ENCODE results near the gene INPP5A. TPM values are rescaled to one million over a fixed set of nuclear protein-coding genes. Genes with fewer than 3 reads are reported as not detected.

INPP5A gene
- total and polyA plus RNA-seq, 2 of the 13 experiments (the other 11 are each of a cell fraction or from before 2014, with no cell fraction given): 17.5 to 37.9 TPM

GRCh38 chr10:132779549-132780294 is 242.1 kb downstream of the INPP5A start:
- H3K4me1 ChIP-seq (ENCODE audit: insufficient read depth, low read length): no peaks in the 10 kb centered on the region
- ATAC-seq (no peak), DNase-seq (ENCODE audit: low spot score) (no peak), FAIRE-seq (no peak)
- ChIA-PET CTCF (ENCODE audit: low intra/inter-chr PET ratio, low total read pairs) (no interaction called here), POLR2A (no interaction called here)
- in situ Hi-C loops (cut with HindIII; ENCODE audit: extremely low pct_ligation_motif_present, low pct_unique_long_range_greater_than_20kb) (no loop called here), intact Hi-C loops (cut with micrococcal nuclease; ENCODE audit: unreplicated experiment) (no loop called here)
- 96% methylated on average over 41 of the region's 41 CpGs for WGBS (ENCODE audit: low lambda C conversion rate)
- H3K27me3 ChIP-seq (ENCODE audit: control insufficient read depth in 1 of 2, insufficient read depth in 2 of 2, low read length in 2 of 2): no peaks in the 10 kb centered on the region
- BruUV-seq (replicated peaks): no TSS peak
- H3K79me2 ChIP-seq (ENCODE audit: insufficient read depth, low read length): no peaks in the 10 kb centered on the region
- no peak overlapping the region for H3K4me2 ChIP-seq (ENCODE audit: low read depth, low read length)
- no peak overlapping the region for H3K27ac ChIP-seq (ENCODE audit: extremely low read length, insufficient read depth, low read length)
- H3K9me3 ChIP-seq (ENCODE audit: low read length): no peaks in the 10 kb centered on the region
- H2AFZ ChIP-seq (ENCODE audit: low read length): no peak overlapping the region
- no peak overlapping the region for H3K4me3 ChIP-seq (replicated peaks in 1 of 3; ENCODE audit: insufficient read depth in 1 of 3, low read depth in 2 of 3, low read length in 3 of 3)
- peaks cover 0 to 2% of the 10 kb centered on the region in 2 experiments; a peak in 2 of 5 replicates for H3K36me3 ChIP-seq (replicated peaks in 1 of 2; ENCODE audit: control insufficient read depth in 1 of 2, insufficient read depth in 2 of 2, low read length in 2 of 2)
- no peak overlapping the region for H3K9ac ChIP-seq (ENCODE audit: insufficient read depth, low read depth, low read length)
- H4K20me1 ChIP-seq (ENCODE audit: insufficient read depth, low read length): no peaks in the 10 kb centered on the region
- TF ChIP-seq SIX1 (CRISPR knock-in tag; IDR thresholded peaks at IDR 0.05; ENCODE audit: borderline replicate concordance) (no peak), HIC2 (CRISPR knock-in tag; IDR thresholded peaks at IDR 0.05; ENCODE audit: low read depth) (no peak), ZNF839 (CRISPR knock-in tag; IDR thresholded peaks at IDR 0.05; ENCODE audit: borderline replicate concordance) (no peak), DNMT1 (CRISPR knock-in tag; IDR thresholded peaks at IDR 0.05) (no peak), TERF1 (CRISPR knock-in tag; IDR thresholded peaks at IDR 0.05) (no peak), ZNF891 (CRISPR knock-in tag; IDR thresholded peaks at IDR 0.05) (no peak), CBFB (CRISPR knock-in tag; IDR thresholded peaks at IDR 0.05) (no peak), HCFC1 (IDR thresholded peaks at IDR 0.05; ENCODE audit: low read depth, low read length) (no peak), STAG1 (CRISPR knock-in tag; IDR thresholded peaks at IDR 0.05) (no peak), MIXL1 (CRISPR knock-in tag; IDR thresholded peaks at IDR 0.05) (no peak), ELF3 (CRISPR knock-in tag; IDR thresholded peaks at IDR 0.05) (no peak), MTA3 (CRISPR knock-in tag; IDR thresholded peaks at IDR 0.05) (no peak), THAP9 (CRISPR knock-in tag; IDR thresholded peaks at IDR 0.05; ENCODE audit: borderline replicate concordance) (no peak), ZBTB1 (CRISPR knock-in tag; IDR thresholded peaks at IDR 0.05; ENCODE audit: borderline replicate concordance) (no peak), ZBTB21 (CRISPR knock-in tag; IDR thresholded peaks at IDR 0.05) (no peak), NR3C1 (CRISPR knock-in tag; IDR thresholded peaks at IDR 0.05) (no peak)
- TF ChIP-seq, protein P1, sequence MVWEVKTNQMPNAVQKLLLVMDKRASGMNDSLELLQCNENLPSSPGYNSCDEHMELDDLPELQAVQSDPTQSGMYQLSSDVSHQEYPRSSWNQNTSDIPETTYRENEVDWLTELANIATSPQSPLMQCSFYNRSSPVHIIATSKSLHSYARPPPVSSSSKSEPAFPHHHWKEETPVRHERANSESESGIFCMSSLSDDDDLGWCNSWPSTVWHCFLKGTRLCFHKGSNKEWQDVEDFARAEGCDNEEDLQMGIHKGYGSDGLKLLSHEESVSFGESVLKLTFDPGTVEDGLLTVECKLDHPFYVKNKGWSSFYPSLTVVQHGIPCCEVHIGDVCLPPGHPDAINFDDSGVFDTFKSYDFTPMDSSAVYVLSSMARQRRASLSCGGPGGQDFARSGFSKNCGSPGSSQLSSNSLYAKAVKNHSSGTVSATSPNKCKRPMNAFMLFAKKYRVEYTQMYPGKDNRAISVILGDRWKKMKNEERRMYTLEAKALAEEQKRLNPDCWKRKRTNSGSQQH (CRISPR knock-in tag; IDR thresholded peaks at IDR 0.05; ENCODE audit: low read depth): no peak

Data from HepG2 (cell line).